NK-92 (cell line): ENCODE data around the gene ASTN2.

Experiments used
- DNase-seq: peaks from one replicate; lab custom pipeline; 2025; ENCODE audit not compliant: unreplicated experiment; lab: John Stamatoyannopoulos, UW

ASTN2 gene

DNA sequence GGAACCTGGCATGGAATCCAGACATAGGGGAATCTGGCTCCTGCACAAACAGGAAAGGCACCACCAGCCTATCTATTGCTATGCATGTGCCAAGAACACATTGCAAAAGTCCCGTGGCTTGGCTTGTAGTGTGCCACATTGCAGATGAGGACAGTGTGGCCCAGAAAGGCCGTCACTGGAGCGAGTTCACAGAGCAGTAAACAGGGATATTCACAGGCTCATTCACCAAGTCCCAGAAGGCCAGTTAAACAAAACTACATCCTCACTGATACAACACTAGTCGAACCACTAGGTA, 767.4 kb downstream of the ASTN2 start:
- no peak for DNase-seq

DNA sequence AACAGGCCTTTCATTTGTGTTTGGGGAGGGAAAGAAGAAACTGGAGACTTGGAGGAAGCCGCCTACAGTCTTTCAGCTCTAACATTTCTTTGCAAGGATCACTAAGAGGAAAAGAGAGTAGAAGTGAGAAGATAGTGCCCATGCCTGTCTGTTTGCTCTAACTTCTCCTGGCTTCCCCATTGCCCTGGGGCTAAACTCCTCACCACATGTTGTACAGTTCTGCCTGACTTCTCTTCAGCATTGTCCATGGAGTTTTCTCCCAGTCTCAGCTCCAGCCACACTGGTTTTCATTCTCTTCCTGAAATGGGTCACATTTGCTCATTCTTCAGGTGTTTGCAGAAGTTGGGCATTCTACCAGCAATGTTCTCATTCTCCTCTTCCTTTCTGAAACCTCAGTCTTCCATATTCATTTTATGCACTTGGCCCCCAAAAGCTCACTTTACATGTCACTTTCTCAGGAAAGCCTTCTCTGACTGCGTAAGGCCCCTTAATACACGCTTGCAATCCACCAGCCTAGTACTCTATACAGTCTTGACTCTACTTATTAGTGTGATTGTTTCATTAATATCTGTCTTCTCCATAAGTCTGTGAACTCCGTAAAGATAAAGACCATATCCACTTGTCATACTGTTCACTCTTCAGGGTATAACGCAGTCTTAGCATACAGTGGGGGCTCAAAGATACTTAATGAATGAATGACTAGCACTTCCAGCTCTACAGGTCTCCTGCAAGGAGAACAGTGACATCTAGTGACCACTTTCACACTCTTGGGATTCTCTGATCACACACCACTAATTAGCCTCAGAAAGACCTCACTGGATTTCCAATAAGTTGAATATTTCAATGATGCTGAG, 768.0 kb downstream of the ASTN2 start:
- DNase-seq: no peak

DNA sequence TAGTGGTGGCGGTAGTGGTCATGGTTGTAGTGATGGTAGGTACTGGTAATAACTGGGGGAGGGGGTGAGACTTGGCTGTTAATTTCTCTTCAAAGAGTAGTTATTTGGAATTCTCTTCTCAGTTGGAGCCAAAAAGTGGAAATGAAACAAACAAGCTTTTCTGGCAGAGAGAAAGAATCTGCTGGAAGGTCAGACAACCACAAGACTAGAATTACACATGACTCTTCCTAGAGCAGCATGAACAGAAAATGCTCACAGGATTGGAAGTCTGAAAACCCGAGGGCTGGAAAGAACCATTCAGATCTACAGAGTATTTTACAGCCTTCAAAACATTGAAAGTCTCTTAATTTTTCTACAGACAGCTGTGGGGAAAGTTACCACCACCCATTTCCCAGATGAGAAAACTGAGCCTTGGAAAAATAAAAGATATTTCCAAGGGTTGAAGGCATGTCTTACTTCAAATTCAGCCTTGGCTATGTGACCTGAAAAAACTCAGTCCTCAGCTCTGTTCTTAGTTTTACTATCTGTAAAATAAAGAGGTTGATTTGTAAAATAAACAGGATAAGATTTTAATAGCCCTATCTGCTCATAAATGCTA, 770.7 kb downstream of the ASTN2 start:
- no peak for DNase-seq

DNA sequence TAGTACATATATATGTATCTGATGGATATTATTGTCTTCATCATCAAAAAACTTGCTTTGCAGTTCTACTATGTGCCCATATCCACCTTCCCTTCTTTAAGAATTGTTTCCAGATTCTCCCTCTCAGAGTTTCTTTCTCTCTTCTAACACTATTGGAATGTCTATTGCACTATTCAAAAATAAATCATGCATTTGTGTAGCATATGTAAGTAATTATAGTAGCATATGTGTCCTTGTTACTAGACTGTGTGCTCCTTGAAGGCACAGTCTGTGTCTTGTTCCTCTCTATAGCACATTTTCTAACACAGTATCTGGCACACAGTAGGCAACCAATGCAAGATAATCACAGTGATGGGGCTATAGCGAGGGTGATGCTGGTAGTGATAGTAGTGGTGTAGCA, 771.2 kb downstream of the ASTN2 start:
- DNase-seq: no peak

- DNase-seq: no peak
Observed at GRCh38 chr9:116641292-116642059, 773.4 kb downstream of the ASTN2 start.

- no peak for DNase-seq
Observed at GRCh38 chr9:116639251-116639741, 775.6 kb downstream of the ASTN2 start.

- no peak for DNase-seq
Observed at GRCh38 chr9:116635908-116636307, 778.9 kb downstream of the ASTN2 start.

- DNase-seq: no peak
Observed at GRCh38 chr9:116632990-116633838, 781.6 kb downstream of the ASTN2 start.

DNA sequence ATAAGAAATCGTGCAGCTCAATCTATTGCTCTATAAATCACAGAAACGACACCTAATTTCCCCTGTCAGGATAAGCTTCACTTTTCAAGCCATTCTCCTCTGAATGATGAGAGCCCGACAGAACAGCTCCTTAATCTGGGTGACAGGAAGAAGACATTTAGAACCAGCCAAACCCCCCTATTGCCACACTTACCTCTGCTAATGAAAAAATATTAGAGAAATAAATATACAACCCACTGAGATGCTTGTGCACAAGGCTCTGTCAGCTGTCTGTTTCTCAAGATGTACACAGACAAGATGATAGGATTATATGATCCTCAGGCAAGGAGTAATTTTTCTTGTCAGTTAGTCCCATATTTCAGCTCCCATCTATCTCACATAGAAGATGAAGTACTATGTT, 785.2 kb downstream of the ASTN2 start:
- DNase-seq: no peak

GRCh38 chr9:116628716-116629115, 786.1 kb downstream of the ASTN2 start:
- no peak for DNase-seq

- DNase-seq: no peak
Observed at GRCh38 chr9:116627433-116627832, 787.4 kb downstream of the ASTN2 start.

DNA sequence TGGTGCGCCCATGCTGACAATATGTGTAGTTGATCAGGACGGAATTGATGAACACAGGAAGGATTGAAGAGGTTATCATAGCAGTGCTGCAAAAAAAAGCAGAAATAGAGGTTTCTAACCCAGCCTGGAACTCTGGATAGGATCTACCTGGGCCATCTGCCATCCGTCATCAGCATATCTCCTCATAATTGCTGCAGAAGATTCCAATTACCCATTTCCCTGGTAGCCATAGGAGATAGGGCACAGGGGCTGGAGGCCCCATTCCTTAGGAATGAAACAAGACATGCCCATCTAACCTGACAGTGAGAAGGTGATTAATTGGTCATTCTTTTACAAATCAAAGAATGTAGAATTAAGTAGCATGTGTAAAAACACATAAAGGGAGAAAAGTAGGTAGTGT, 788.1 kb downstream of the ASTN2 start:
- no peak for DNase-seq

DNA sequence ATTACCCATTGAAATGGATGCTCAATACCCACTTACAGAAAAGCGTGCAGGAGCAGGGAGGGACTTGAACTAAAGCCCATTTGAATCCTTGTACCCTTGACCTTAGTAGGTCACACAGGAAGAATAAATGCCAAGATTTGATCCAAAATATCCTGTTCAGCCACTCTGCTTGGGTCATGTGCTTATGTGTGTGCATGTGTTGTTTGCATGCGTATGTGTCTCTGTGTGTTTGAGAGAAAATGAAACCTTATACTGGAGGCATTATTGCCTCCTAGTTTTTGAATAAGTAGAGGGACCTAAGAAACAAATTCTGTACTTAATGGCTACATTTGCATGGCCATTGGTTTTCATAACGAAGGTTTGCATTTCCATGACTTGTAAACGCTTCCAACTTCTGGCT, 791.1 kb downstream of the ASTN2 start:
- no peak for DNase-seq

DNA sequence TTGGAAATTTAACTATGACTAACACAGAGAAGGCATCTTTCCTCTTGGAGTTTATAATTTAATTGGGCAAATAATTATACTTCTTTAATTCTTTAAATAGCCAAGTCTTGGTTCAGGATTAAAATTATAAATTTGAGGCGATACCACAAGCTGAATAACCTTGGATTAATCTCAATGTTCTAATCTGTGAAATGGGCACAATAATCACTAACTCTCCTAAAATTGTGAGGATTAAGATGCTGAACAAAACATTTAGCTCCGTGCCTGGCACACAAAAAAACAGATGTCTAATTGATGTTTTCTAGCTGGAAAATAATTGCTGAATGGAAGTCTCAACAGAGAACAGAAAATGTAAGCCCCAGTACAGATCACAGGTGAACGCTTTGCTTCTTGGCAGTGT, 797.5 kb downstream of the ASTN2 start:
- DNase-seq: no peak

DNA sequence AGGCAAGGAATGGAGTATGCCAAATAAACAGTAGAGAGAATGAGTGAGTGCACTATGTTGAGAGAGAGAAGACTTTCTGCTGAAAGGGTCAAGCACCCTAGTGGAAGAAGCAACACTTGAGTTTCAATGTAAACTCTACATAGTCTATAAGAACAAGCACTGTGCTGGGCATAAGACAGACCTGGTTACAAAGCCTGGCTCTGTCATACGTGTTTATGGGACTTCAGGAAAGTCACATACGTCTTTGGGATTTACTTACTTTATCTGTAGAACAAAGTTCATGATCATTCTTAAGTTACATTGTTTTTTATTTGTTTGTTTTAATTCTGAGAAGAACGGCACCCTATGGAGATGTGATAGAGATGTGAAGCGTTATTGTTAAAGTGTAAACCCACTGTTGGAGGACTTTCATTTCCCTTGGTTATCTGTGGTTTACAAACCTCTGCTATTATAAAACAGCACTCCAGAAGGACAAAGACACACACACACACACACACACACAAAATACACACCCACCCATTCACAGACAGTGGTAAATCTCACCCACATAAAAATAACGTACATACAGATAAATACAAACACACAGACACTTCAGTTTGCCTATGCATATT, 798.4 kb downstream of the ASTN2 start:
- no peak for DNase-seq

DNA sequence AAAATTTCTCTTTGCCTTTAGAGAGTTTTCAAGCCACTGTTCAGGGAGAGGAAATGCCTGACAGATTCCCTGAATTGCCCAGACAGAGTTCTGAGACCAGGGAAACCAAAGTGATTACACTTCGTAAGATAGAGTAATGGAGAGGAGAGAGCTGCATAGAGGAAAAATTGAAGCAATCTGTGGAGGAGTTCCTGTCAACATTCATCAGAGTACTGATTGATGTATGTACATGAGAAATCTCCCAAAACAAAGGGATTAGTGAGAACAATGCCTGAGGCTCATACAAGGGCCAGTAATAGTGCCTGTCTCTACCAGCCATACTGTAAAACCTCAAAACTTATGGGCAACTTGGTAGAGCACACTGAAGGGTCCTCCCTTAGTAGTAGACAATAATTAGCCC, 806.8 kb downstream of the ASTN2 start:
- DNase-seq: no peak

DNA sequence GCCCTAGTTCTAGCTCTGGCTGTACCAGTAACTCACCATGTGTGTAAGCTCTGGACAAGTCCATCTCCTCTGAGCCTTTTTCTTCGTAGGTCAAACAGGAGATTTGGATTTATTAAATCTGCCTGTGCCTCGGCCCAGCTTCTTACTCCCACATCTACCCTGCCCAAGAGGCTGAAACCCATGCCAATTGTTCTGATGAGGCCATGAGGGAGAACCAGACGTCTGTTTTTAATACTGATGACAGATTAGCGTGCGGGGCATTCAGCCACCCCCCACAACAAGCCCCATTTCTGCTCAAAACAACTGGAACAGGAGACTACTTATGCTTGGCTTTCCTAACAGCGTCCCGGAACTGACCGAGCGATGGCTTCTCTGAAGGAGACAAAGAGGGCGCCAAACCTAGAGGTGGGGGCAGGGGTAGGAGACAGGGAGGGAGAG, 808.9 kb downstream of the ASTN2 start:
- DNase-seq: no peak

DNA sequence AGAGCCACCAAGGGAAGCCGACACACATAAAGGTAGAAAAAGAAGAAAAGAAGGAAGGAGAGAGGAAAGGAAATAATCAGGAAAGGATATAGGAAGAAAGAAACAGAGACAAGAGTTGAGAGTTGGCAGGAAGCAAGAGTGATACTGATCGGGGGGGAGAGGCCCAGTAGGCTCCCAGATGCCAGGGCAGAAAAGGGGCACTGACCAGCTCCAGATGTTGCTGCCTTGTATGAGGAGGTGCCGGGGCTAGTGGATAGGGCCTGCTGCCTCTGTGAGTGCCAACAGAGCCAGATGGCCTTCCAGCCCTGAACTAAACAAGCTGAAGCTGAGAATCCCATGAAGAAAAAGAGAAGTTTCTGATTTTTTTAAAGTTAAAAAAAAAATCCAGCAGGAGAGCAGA, 809.8 kb downstream of the ASTN2 start:
- no peak for DNase-seq

DNA sequence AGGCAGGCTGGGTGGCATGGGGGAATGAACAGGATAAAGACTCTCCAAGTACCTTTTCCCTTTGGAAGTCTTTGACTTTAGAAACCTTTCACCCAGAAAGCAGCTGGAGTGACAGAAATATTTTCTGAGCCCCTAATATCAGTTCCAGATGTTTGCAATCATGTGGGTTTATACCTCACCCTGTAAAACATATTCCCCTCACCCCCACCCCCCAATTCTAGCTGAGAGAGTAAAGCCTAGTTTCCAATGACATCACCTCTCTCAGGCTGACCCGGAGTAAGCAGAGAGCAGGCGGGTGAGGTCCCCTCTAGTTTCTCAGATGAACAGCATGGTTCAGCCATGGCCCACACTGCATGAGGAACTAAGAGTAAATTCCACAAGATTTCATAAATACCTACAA, 810.6 kb downstream of the ASTN2 start:
- DNase-seq: no peak

- no peak for DNase-seq
Observed at GRCh38 chr9:116599342-116599884, 815.4 kb downstream of the ASTN2 start.
